Measurements from ENCODE around the gene PPP2R5D. TPM values are rescaled to one million over a fixed set of nuclear protein-coding genes. Genes with fewer than 3 reads are reported as not detected.

Gene PPP2R5D
- total RNA-seq, 1 donor from 2014 or later = 56.4 TPM

GRCh38 chr6:42963179-42963854, 21.1 kb upstream of the PPP2R5D start:
- no peak for DNase-seq (ENCODE audit: extremely low read depth, low read depth, low spot score)

GRCh38 chr6:42963855-42964605, 20.3 kb upstream of the PPP2R5D start:
- no peak for DNase-seq (ENCODE audit: extremely low read depth, low read depth, low spot score)

- no peak for DNase-seq (ENCODE audit: extremely low read depth, low read depth, low spot score)
These were observed 17.8 kb upstream of the PPP2R5D start for GRCh38 chr6:42966571-42966970.

- DNase-seq (ENCODE audit: extremely low read depth, low read depth, low spot score) = no peak
These were observed 17.1 kb upstream of the PPP2R5D start for GRCh38 chr6:42967228-42967627.

GRCh38 chr6:42968126-42968701, 16.2 kb upstream of the PPP2R5D start:
- no peak for DNase-seq (ENCODE audit: extremely low read depth, low read depth, low spot score)

- no peak for DNase-seq (ENCODE audit: extremely low read depth, low read depth, low spot score)
These were observed 15.6 kb upstream of the PPP2R5D start for GRCh38 chr6:42968783-42969182.

- no peak for DNase-seq (ENCODE audit: extremely low read depth, low read depth, low spot score)
These were observed 14.9 kb upstream of the PPP2R5D start for GRCh38 chr6:42969431-42969830.

GRCh38 chr6:42969934-42970333, 14.4 kb upstream of the PPP2R5D start:
- DNase-seq (ENCODE audit: extremely low read depth, low read depth, low spot score) = no peak

GRCh38 chr6:42970871-42971612, 13.3 kb upstream of the PPP2R5D start:
- DNase-seq (ENCODE audit: extremely low read depth, low read depth, low spot score) = no peak

GRCh38 chr6:42971746-42972327, 12.5 kb upstream of the PPP2R5D start:
- DNase-seq (ENCODE audit: extremely low read depth, low read depth, low spot score) = no peak

GRCh38 chr6:42973926-42974325, 10.4 kb upstream of the PPP2R5D start:
- DNase-seq (ENCODE audit: extremely low read depth, low read depth, low spot score) = no peak

GRCh38 chr6:42974919-42975505, 9.4 kb upstream of the PPP2R5D start:
- no peak for DNase-seq (ENCODE audit: extremely low read depth, low read depth, low spot score)

GRCh38 chr6:42978487-42978838, 5.9 kb upstream of the PPP2R5D start:
- DNase-seq (ENCODE audit: extremely low read depth, low read depth, low spot score) = no peak

GRCh38 chr6:42978839-42979522, 5.4 kb upstream of the PPP2R5D start, which contains the start of gene PEX6:
Gene PEX6, minus strand, starts transcription at chr6:42979181. Its CDS starts 31 bp downstream, at chr6:42979150.
- DNase-seq (ENCODE audit: extremely low read depth, low read depth, low spot score) = no peak

- no peak for DNase-seq (ENCODE audit: extremely low read depth, low read depth, low spot score)
These were observed 4.7 kb upstream of the PPP2R5D start for GRCh38 chr6:42979523-42980177.

GRCh38 chr6:42981836-42982235, 2.5 kb upstream of the PPP2R5D start:
- DNase-seq (ENCODE audit: extremely low read depth, low read depth, low spot score) = no peak

- DNase-seq (ENCODE audit: extremely low read depth, low read depth, low spot score) = no peak
These were observed 630 bp downstream of the PPP2R5D start for GRCh38 chr6:42984924-42985475.

GRCh38 chr6:42987533-42988451, 3.4 kb downstream of the PPP2R5D start:
- no peak for DNase-seq (ENCODE audit: extremely low read depth, low read depth, low spot score)

Data from glomerular endothelial cell (primary cell).